Urothelium cell line (cell line): Measurements from ENCODE around the gene SURF6.
"Not testable (repeated sequence)": the region's sequence is repeated elsewhere in the genome, so short reads cannot be mapped to it uniquely, and the experiment has no call there.

Source experiments
- DNase-seq: peaks from one replicate; pipeline ENCODE4 v3.0.0; 2011; ENCODE audit warnings: low spot score, mixed read lengths
- FAIRE-seq: peaks from 2 replicates; lab custom pipeline; 2011; peaks lifted over from hg19 to GRCh38; lab: Jason Lieb, UNC

The SURF6 gene

GRCh38 chr9:133301253-133302230 is 34.4 kb downstream of the SURF6 start:
- FAIRE-seq = no peak
- no peak for DNase-seq

- DNase-seq, FAIRE-seq: not testable (repeated sequence)
These were observed 36.0 kb downstream of the SURF6 start for GRCh38 chr9:133299996-133300395.

GRCh38 chr9:133294257-133294656 is 41.7 kb downstream of the SURF6 start:
- FAIRE-seq = no peak

GRCh38 chr9:133290751-133291302 is 45.2 kb downstream of the SURF6 start:
- no peak for DNase-seq
- FAIRE-seq = no peak

More at GRCh38 chr9:133294257-133294656, 41.7 kb downstream of the SURF6 start:
- DNase-seq = no peak

- DNase-seq (no peak), FAIRE-seq (no peak)
These were observed 49.5 kb downstream of the SURF6 start for GRCh38 chr9:133286523-133286922.

- no peak for FAIRE-seq
- no peak for DNase-seq
These were observed 50.7 kb downstream of the SURF6 start for GRCh38 chr9:133285252-133285775.

GRCh38 chr9:133284362-133284761 is 51.6 kb downstream of the SURF6 start:
- FAIRE-seq (no peak), DNase-seq (no peak)

GRCh38 chr9:133283255-133284032 is 52.5 kb downstream of the SURF6 start:
- DNase-seq, FAIRE-seq: not testable (repeated sequence)

GRCh38 chr9:133282464-133283238 is 53.3 kb downstream of the SURF6 start:
- no peak for FAIRE-seq
- DNase-seq = no peak

GRCh38 chr9:133280392-133280791 is 55.6 kb downstream of the SURF6 start:
- DNase-seq (no peak), FAIRE-seq (no peak)
